GM21619 (cell line): ENCODE results near the gene NDUFB7.
"Not testable (repeated sequence)": the region's sequence is repeated elsewhere in the genome, so short reads cannot be mapped to it uniquely, and the experiment has no call there.

ENCODE experiments used
- ATAC-seq: cut with Tn5 transposase; IDR thresholded peaks from one replicate; pipeline ENCODE4 v1.9.1; 2021; ENCODE audit not compliant: unreplicated experiment

The NDUFB7 gene

GRCh38 chr19:14575428-14575980 is 3.6 kb upstream of the NDUFB7 start:
- no peak for ATAC-seq

- no peak for ATAC-seq
Measured at GRCh38 chr19:14570864-14571527, 870 bp downstream of the NDUFB7 start.

- ATAC-seq: no peak
Measured at GRCh38 chr19:14567079-14567478, 4.8 kb downstream of the NDUFB7 start.

- ATAC-seq: no peak
Measured at GRCh38 chr19:14566712-14567077, 5.2 kb downstream of the NDUFB7 start.

GRCh38 chr19:14565765-14566711 is 5.8 kb downstream of the NDUFB7 start:
- no peak for ATAC-seq

- ATAC-seq: no peak
Measured at GRCh38 chr19:14565298-14565679, 6.6 kb downstream of the NDUFB7 start.

- not testable (repeated sequence) for ATAC-seq
Measured at GRCh38 chr19:14564652-14565297, 7.1 kb downstream of the NDUFB7 start.

- no peak for ATAC-seq
Measured at GRCh38 chr19:14563989-14564651, 7.7 kb downstream of the NDUFB7 start.

GRCh38 chr19:14563590-14563926 is 8.3 kb downstream of the NDUFB7 start:
- no peak for ATAC-seq

- ATAC-seq: no peak
Measured at GRCh38 chr19:14562660-14563589, 8.9 kb downstream of the NDUFB7 start.

GRCh38 chr19:14561847-14562351 is 10.0 kb downstream of the NDUFB7 start:
- ATAC-seq: no peak

- ATAC-seq: no peak
Measured at GRCh38 chr19:14561249-14561648, 10.6 kb downstream of the NDUFB7 start.

- ATAC-seq: no peak
Measured at GRCh38 chr19:14560776-14561108, 11.1 kb downstream of the NDUFB7 start.

GRCh38 chr19:14559916-14560775 is 11.7 kb downstream of the NDUFB7 start:
- ATAC-seq: no peak

GRCh38 chr19:14558370-14559066 is 13.3 kb downstream of the NDUFB7 start:
- no peak for ATAC-seq

- peak; percentile 56 for ATAC-seq
Measured at GRCh38 chr19:14556662-14557188, 15.1 kb downstream of the NDUFB7 start.

GRCh38 chr19:14555918-14556661 is 15.8 kb downstream of the NDUFB7 start:
- no peak for ATAC-seq
